UCSD-AML1 (cell line): ENCODE results near the gene PYGB.
A peak's percentile ranks its signal among the peaks of the same experiment; 100 is the strongest.
"Not testable (repeated sequence)": the region's sequence is repeated elsewhere in the genome, so short reads cannot be mapped to it uniquely, and the experiment has no call there.

ENCODE experiments used
- DNase-seq: peaks from one replicate; lab custom pipeline; 2025; ENCODE audit not compliant: unreplicated experiment; lab: John Stamatoyannopoulos, UW

PYGB gene

GRCh38 chr20:25310268-25310920 lies 62.5 kb downstream of the PYGB start:
- DNase-seq = peak; percentile 35

- DNase-seq = no peak
Measured at GRCh38 chr20:25310921-25311728, 63.2 kb downstream of the PYGB start.

GRCh38 chr20:25312716-25313115 lies 64.8 kb downstream of the PYGB start:
- DNase-seq = not testable (repeated sequence)

- no peak for DNase-seq
Measured at GRCh38 chr20:25313593-25313992, 65.7 kb downstream of the PYGB start.

DNA sequence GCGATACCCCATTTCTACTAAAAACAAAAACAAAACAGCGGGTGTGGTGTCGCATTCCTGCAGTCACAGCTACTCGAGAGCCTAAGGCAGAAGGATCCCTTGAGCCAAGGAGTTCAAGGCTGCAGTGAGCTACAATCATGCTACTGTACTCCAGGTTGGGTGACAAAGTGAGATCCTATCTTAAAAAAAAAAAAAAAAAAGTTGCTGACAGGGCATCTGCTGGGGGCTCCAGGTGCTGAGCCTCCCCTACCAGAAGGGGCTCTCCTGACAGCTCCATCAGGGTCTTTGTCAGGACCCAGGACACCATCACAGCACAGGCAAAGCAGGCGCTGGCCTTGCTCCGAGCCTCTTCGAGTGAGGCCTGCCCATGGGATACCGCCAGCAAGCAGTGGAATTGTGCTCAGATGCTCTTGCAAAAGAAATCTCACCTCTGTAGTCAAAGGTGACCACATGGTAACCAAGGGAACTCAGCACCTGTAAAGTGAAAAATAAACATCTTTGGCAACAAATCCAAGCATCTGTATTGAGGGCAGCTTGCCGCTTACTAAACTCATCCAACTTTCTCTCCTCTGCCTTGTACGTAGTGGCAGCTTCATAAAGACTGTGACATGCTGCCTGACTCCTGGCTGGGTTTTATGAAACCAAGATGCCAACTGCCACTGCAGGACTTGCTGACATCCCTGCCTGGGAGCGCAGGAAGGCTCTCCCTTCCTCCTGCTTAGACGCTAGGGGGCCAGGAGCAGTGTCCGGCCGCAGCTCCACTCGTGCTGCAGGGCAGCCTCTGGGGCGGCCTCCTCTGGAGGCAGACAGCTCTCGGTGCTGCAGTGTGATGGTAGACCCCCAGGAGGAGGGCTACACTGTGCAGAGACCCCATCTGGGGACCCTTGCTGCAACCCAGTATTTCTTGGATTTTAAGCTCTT lies 66.9 kb downstream of the PYGB start:
- DNase-seq = no peak

- DNase-seq = no peak
Measured at GRCh38 chr20:25315418-25316210, 67.7 kb downstream of the PYGB start.

DNA sequence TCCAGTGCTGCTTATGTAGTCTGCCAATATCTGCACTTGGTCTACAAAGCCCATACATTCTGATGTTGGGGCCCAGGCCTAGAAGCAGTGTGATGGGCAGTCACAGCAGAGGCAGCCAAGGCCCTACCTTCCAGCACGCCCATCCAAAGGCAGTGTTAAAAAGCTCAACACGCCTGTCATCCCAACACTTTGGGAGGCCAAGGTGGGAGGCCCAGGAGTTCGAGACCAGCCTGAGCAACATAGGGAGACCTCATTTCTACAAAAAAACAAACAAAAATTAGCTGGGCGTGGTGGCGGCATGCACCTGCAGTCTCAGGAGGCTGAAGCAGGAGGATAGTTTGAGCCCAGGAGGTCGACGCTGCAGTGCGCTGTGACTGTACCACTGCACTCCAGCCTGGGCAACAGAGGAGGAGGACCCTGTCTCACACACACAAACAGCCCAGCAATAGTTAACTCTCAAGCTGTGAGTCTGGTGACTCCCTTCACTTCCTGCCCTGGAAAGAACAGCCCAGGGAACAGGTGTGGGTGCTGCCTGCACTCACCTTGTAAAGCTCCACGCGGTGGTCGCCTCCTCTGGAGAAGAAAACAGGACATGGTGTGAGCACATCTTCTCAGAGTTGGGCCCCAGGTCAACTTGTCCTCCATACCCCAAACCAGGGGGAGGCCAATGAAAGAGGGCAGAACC lies 68.8 kb downstream of the PYGB start:
- no peak for DNase-seq

- DNase-seq = no peak
Measured at GRCh38 chr20:25317351-25318075, 69.6 kb downstream of the PYGB start.

GRCh38 chr20:25318471-25319240 lies 70.8 kb downstream of the PYGB start:
- no peak for DNase-seq

GRCh38 chr20:25319241-25320034 lies 71.6 kb downstream of the PYGB start:
- DNase-seq = no peak

DNA sequence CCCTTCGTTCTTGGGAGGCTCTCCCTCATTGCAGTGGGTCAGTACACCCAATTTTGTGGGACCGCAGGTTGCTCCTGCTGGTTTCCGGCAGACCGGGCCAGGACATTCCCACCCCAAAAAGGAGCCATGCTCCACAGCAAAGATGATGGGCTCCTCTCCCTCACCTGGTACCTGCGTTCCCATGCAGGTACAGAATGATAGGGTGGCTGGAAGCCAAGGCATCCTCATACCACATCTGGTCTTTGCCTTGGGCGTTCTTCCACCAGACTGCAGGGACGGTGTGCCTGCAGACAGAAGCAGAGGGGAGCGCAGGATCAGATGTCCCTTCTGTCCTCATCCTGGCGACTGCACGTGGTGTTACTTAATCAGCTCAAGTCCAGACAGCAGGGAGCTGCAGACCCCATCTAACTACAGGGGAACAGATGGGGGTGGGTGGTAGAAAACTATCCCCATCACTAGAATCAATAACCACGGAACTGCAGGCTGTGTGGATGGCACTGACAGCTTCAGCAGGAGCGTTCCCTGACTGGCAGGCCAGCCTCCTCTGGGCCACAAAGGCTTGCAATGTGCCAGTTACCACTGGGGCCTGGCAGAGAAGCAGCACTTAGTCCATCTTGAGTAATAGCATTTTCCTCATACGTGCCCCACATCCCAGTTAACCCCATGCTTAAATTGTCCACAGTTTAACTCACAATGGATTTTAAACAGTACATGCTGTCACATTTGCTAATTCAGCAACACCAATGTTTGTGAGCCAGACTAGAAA lies 72.3 kb downstream of the PYGB start:
- no peak for DNase-seq

DNA sequence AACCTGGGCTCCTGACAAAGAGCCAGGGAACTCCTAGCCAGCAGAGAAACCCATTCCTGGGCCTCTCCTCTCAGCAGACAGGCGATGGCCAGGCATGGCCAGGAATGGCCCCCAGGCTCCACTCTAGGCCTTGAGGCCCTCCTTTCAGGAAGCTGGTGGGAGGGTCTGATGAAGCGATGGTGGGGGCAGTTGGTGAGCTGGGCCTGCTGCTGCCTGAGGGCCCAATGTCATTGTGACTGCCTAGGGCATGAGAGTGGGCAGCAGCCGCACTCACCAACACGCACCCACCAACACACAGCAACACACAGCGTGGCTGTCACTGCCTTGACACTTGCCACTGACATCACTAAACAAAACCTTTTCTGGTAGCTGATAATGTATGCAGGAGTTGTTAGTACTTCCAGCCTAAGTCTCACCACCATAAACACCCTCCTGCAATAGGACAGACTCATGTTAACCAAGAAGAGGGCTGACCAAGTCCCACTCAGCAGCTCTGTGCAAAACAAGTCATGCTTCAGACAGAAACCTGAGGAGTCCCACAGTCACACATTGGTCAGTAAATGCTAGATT lies 73.5 kb downstream of the PYGB start:
- no peak for DNase-seq

- no peak for DNase-seq
Measured at GRCh38 chr20:25321991-25322390, 74.1 kb downstream of the PYGB start.

DNA sequence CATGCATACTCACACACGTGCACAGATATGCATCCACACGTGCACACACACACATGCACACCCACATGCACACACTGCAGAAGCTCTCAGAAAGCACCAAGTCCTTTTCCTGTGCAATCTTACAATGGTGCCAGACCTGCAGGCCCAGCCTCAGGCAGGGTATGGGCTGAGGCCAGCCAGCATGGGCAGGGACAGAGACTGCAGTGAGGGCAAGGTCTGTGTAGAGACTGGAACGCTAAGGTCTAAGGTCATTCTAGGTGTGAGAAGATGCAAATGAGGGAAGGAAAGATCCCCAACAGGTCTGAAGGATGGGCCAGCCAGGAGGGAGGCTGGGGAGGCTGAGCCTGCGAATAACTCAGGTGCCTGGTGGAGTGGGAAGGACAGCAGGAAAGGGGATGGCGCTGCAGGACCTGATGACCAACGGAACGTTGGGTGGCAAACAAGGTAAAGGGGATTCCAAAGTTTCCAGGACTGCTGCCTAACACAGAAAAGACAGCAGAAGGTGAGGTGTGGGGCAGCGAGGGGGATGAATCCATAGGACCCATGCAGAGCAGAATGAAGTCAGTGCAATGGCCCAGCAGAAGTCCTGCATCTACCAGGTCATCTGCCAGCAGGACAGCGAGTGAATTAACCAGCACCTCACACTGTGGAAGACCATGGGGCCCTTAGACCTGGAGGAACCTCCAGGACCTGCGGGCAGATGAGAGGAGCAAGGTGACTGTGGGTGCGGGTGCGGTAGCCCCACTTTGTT lies 75.8 kb downstream of the PYGB start:
- no peak for DNase-seq

GRCh38 chr20:25324412-25324811 lies 76.5 kb downstream of the PYGB start:
- no peak for DNase-seq

DNA sequence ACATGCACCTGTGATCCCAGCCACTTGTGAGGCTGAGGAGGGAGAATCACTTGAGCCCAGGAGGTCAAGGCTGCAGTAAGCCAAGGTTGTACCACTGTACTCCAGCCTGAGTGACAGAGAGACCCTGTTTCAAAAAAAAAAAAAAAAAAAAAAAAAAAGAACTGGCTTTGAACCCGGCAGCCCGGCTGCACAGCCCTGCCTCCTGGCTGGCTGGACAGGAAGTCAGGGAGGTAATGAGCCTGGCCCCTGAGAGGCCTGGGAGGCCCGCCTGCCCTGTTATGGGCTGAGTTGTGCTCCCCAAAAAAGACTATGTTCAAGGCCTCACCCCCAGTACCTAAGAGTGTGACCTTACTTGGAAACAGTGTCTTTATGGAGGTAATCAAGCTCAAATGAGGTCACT lies 77.2 kb downstream of the PYGB start:
- no peak for DNase-seq
